ENCODE data around the gene HES3. TPM values are rescaled to one million over a fixed set of nuclear protein-coding genes. Genes with fewer than 3 reads are reported as not detected.
A peak's percentile ranks its signal among the peaks of the same experiment; 100 is the strongest.

HES3 gene
- total and polyA plus RNA-seq, 2 donors, result 0.99 TPM; not detected in 1

GRCh38 chr1:6206520-6206855 is 37.5 kb upstream of the HES3 start:
- H3K4me3 ChIP-seq (ENCODE audit: low read length in 2 of 2), result peak overlapping the region in 1 of 2 donors; percentile 39
- H3K27ac ChIP-seq (ENCODE audit: low read depth in 1 of 2, low read length in 1 of 2), result no peak overlapping the region
- H3K4me1 ChIP-seq (ENCODE audit: control insufficient read depth in 2 of 2, insufficient read depth in 2 of 2, low read length in 2 of 2), result peaks cover 4 to 9% of the 10 kb centered on the region in 2 donors
- H3K27me3 ChIP-seq (ENCODE audit: control insufficient read depth in 2 of 2, insufficient read depth in 1 of 2, low read length in 1 of 2), result peaks cover 57 to 80% of the 10 kb centered on the region in 2 donors
- WGBS, result 11% methylated on average over 25 of the region's 25 CpGs
- H3K9me3 ChIP-seq (ENCODE audit: control insufficient read depth in 2 of 2, insufficient read depth in 1 of 2, low read length in 1 of 2), result no peaks in the 10 kb centered on the region
- no peaks in the 10 kb centered on the region for H3K36me3 ChIP-seq (ENCODE audit: control insufficient read depth in 2 of 2, insufficient read depth in 2 of 2, low read length in 1 of 2)
- no peak for DNase-seq (ENCODE audit: low read depth in 6 of 9, low spot score in 9 of 9)

GRCh38 chr1:6207075-6207885 is 36.7 kb upstream of the HES3 start:
- Histone ChIP-seq H3K27me3 (ENCODE audit: control insufficient read depth in 2 of 2, insufficient read depth in 1 of 2, low read length in 1 of 2) (peaks cover 61 to 85% of the 10 kb centered on the region in 2 donors), H3K4me3 (ENCODE audit: low read length in 2 of 2) (no peak overlapping the region), H3K9me3 (ENCODE audit: control insufficient read depth in 2 of 2, insufficient read depth in 1 of 2, low read length in 1 of 2) (no peaks in the 10 kb centered on the region), H3K4me1 (ENCODE audit: control insufficient read depth in 2 of 2, insufficient read depth in 2 of 2, low read length in 2 of 2) (peaks cover 4 to 9% of the 10 kb centered on the region in 2 donors), H3K27ac (ENCODE audit: low read depth in 1 of 2, low read length in 1 of 2) (no peak overlapping the region), H3K36me3 (ENCODE audit: control insufficient read depth in 2 of 2, insufficient read depth in 2 of 2, low read length in 1 of 2) (no peaks in the 10 kb centered on the region)
- WGBS, result 69% methylated on average over 19 of the region's 19 CpGs
- DNase-seq (ENCODE audit: low read depth in 6 of 9, low spot score in 9 of 9), result no peak

- H3K27me3 ChIP-seq (ENCODE audit: control insufficient read depth in 2 of 2, insufficient read depth in 1 of 2, low read length in 1 of 2), result peaks cover 64 to 90% of the 10 kb centered on the region in 2 donors
- no peak for DNase-seq (ENCODE audit: low read depth in 6 of 9, low spot score in 9 of 9)
- no peak overlapping the region for H3K4me3 ChIP-seq (ENCODE audit: low read length in 2 of 2)
These were observed 36.1 kb upstream of the HES3 start for GRCh38 chr1:6207921-6208320.

GRCh38 chr1:6208723-6209660 is 35.0 kb upstream of the HES3 start:
- Histone ChIP-seq H3K4me3 (ENCODE audit: low read length in 2 of 2) (peak overlapping the region in 1 of 2 donors; percentile 20), H3K36me3 (ENCODE audit: control insufficient read depth in 2 of 2, insufficient read depth in 2 of 2, low read length in 1 of 2) (no peaks in the 10 kb centered on the region), H3K27ac (ENCODE audit: low read depth in 1 of 2, low read length in 1 of 2) (no peak overlapping the region), H3K4me1 (ENCODE audit: control insufficient read depth in 2 of 2, insufficient read depth in 2 of 2, low read length in 2 of 2) (peaks cover 4 to 9% of the 10 kb centered on the region in 2 donors), H3K9me3 (ENCODE audit: control insufficient read depth in 2 of 2, insufficient read depth in 1 of 2, low read length in 1 of 2) (no peaks in the 10 kb centered on the region), H3K27me3 (ENCODE audit: control insufficient read depth in 2 of 2, insufficient read depth in 1 of 2, low read length in 1 of 2) (peaks cover 68 to 96% of the 10 kb centered on the region in 2 donors)
- 3% methylated on average over 99 of the region's 99 CpGs for WGBS
- DNase-seq (ENCODE audit: low read depth in 6 of 9, low spot score in 9 of 9), result peak in 1 of 9 donors; percentile 15

More at GRCh38 chr1:6207921-6208320, 36.1 kb upstream of the HES3 start:
- Histone ChIP-seq H3K9me3 (ENCODE audit: control insufficient read depth in 2 of 2, insufficient read depth in 1 of 2, low read length in 1 of 2) (no peaks in the 10 kb centered on the region), H3K4me1 (ENCODE audit: control insufficient read depth in 2 of 2, insufficient read depth in 2 of 2, low read length in 2 of 2) (peaks cover 4 to 9% of the 10 kb centered on the region in 2 donors), H3K27ac (ENCODE audit: low read depth in 1 of 2, low read length in 1 of 2) (no peak overlapping the region), H3K36me3 (ENCODE audit: control insufficient read depth in 2 of 2, insufficient read depth in 2 of 2, low read length in 1 of 2) (no peaks in the 10 kb centered on the region)
- WGBS, result 84% methylated on average over 10 of the region's 10 CpGs

GRCh38 chr1:6209661-6210580 is 34.1 kb upstream of the HES3 start:
- Histone ChIP-seq H3K4me1 (ENCODE audit: control insufficient read depth in 2 of 2, insufficient read depth in 2 of 2, low read length in 2 of 2) (peaks cover 3 to 7% of the 10 kb centered on the region in 2 donors), H3K27ac (ENCODE audit: low read depth in 1 of 2, low read length in 1 of 2) (no peak overlapping the region), H3K27me3 (ENCODE audit: control insufficient read depth in 2 of 2, insufficient read depth in 1 of 2, low read length in 1 of 2) (peaks cover 67 to 88% of the 10 kb centered on the region in 2 donors), H3K4me3 (ENCODE audit: low read length in 2 of 2) (no peak overlapping the region), H3K36me3 (ENCODE audit: control insufficient read depth in 2 of 2, insufficient read depth in 2 of 2, low read length in 1 of 2) (no peaks in the 10 kb centered on the region), H3K9me3 (ENCODE audit: control insufficient read depth in 2 of 2, insufficient read depth in 1 of 2, low read length in 1 of 2) (no peaks in the 10 kb centered on the region)
- WGBS, result 85% methylated on average over 17 of the region's 17 CpGs
- DNase-seq (ENCODE audit: low read depth in 6 of 9, low spot score in 9 of 9), result no peak

GRCh38 chr1:6210591-6211355 is 33.2 kb upstream of the HES3 start:
- peaks cover 2 to 5% of the 10 kb centered on the region in 2 donors for H3K4me1 ChIP-seq (ENCODE audit: control insufficient read depth in 2 of 2, insufficient read depth in 2 of 2, low read length in 2 of 2)
- DNase-seq (ENCODE audit: low read depth in 6 of 9, low spot score in 9 of 9), result no peak
- 97% methylated on average over 29 of the region's 29 CpGs for WGBS

GRCh38 chr1:6211731-6212130 is 32.2 kb upstream of the HES3 start:
- Histone ChIP-seq H3K4me1 (ENCODE audit: control insufficient read depth in 2 of 2, insufficient read depth in 2 of 2, low read length in 2 of 2) (peaks cover 2 to 5% of the 10 kb centered on the region in 2 donors), H3K4me3 (ENCODE audit: low read length in 2 of 2) (no peak overlapping the region), H3K36me3 (ENCODE audit: control insufficient read depth in 2 of 2, insufficient read depth in 2 of 2, low read length in 1 of 2) (no peaks in the 10 kb centered on the region), H3K27me3 (ENCODE audit: control insufficient read depth in 2 of 2, insufficient read depth in 1 of 2, low read length in 1 of 2) (peaks cover 48 to 70% of the 10 kb centered on the region in 2 donors), H3K9me3 (ENCODE audit: control insufficient read depth in 2 of 2, insufficient read depth in 1 of 2, low read length in 1 of 2) (no peaks in the 10 kb centered on the region), H3K27ac (ENCODE audit: low read depth in 1 of 2, low read length in 1 of 2) (no peak overlapping the region)
- 89% methylated on average over 16 of the region's 16 CpGs for WGBS
- DNase-seq (ENCODE audit: low read depth in 6 of 9, low spot score in 9 of 9), result no peak

More at GRCh38 chr1:6210591-6211355, 33.2 kb upstream of the HES3 start:
- H3K4me3 ChIP-seq (ENCODE audit: low read length in 2 of 2), result no peak overlapping the region
- H3K27me3 ChIP-seq (ENCODE audit: control insufficient read depth in 2 of 2, insufficient read depth in 1 of 2, low read length in 1 of 2), result peaks cover 58 to 79% of the 10 kb centered on the region in 2 donors
- no peaks in the 10 kb centered on the region for H3K36me3 ChIP-seq (ENCODE audit: control insufficient read depth in 2 of 2, insufficient read depth in 2 of 2, low read length in 1 of 2)
- H3K9me3 ChIP-seq (ENCODE audit: control insufficient read depth in 2 of 2, insufficient read depth in 1 of 2, low read length in 1 of 2), result no peaks in the 10 kb centered on the region
- no peak overlapping the region for H3K27ac ChIP-seq (ENCODE audit: low read depth in 1 of 2, low read length in 1 of 2)

Data from thymus (tissue), 11 donors.